Fibroblast of the aortic adventitia (primary cell): ENCODE data around the gene PMIS2. TPM values are rescaled to one million over a fixed set of nuclear protein-coding genes. Genes with fewer than 3 reads are reported as not detected.

ENCODE experiments used
- DNase-seq: peaks from one replicate; pipeline ENCODE4 v3.0.0-alpha.2; 2010; ENCODE audit warnings: low read depth
- H3K4me3 ChIP-seq: 2 replicates; pipeline ENCODE4 v1.5.1; 2011; ENCODE audit warnings: low read depth, mild to moderate bottlenecking, control low read depth, low read length, moderate library complexity
- total RNA-seq: library from RNA; depleted of rRNA; stranded (reverse); fragments of >200 nt; gene quantifications from 2 replicates; pipeline ENCODE4 v1.2.3, GENCODE V29; 2012; ENCODE audit warnings: low replicate concordance
- TF ChIP-seq, protein P1 (sequence below): IDR thresholded peaks from 2 replicates; pipeline ENCODE4 v1.5.1; 2011; ENCODE audit warnings: mild to moderate bottlenecking, low read length, control low read depth, inconsistent platforms; ENCODE audit not compliant: insufficient read depth

PMIS2 gene
- total RNA-seq, 1 donor = not detected

DNA sequence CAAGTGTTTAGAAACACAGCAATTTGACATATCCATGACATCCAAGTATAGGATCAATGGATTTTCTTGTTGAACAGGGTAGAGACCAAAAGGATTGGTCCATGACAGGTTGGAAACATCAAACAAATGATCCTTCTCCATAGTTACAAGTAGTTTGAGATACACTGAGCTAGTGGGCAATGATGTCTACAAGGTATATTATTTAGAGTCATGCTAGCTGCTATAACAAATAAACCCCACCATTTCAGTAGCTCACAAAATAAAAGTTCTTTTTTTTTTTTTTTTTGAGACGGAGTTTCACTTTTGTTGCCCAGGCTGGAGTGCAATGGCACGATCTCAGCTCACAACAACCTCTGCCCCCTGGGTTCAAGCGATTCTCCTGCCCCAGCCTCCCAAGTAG, 21.7 kb downstream of the PMIS2 start:
- H3K4me3 ChIP-seq = no peak overlapping the region
- TF ChIP-seq, protein P1, sequence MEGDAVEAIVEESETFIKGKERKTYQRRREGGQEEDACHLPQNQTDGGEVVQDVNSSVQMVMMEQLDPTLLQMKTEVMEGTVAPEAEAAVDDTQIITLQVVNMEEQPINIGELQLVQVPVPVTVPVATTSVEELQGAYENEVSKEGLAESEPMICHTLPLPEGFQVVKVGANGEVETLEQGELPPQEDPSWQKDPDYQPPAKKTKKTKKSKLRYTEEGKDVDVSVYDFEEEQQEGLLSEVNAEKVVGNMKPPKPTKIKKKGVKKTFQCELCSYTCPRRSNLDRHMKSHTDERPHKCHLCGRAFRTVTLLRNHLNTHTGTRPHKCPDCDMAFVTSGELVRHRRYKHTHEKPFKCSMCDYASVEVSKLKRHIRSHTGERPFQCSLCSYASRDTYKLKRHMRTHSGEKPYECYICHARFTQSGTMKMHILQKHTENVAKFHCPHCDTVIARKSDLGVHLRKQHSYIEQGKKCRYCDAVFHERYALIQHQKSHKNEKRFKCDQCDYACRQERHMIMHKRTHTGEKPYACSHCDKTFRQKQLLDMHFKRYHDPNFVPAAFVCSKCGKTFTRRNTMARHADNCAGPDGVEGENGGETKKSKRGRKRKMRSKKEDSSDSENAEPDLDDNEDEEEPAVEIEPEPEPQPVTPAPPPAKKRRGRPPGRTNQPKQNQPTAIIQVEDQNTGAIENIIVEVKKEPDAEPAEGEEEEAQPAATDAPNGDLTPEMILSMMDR = no peak

GRCh38 chr19:35608251-35608650, 22.3 kb downstream of the PMIS2 start:
- no peak overlapping the region for H3K4me3 ChIP-seq

More for the DNA sequence above, 21.7 kb downstream of the PMIS2 start:
- DNase-seq = no peak

DNA sequence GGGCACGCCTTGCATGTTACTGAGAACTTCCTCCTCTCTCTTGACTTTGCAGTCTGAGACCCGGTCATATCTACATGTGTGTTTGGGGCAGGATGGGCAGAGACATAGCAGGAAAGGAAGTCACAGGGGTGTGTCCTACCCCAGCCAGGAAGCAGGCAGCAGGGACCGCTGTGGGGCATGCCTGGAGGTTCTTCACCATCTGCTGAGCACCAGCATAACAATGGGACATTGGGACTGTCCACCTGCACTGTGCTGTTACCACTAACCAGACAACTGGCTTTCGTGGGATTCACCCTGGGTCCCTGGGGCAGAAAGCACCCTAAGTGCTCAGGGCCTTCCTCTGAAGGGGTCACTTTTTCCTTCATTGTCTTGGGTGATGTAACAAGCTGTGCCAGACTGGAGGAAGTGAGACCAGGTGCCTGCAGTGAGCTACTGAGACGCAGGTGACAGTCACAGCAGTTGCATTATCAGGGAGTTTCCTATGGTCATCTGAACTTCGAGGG, 23.9 kb downstream of the PMIS2 start:
- H3K4me3 ChIP-seq = no peak overlapping the region
- TF ChIP-seq, protein P1 = no peak
- no peak for DNase-seq

More at GRCh38 chr19:35608251-35608650, 22.3 kb downstream of the PMIS2 start:
- no peak for DNase-seq
- TF ChIP-seq, protein P1 = no peak

GRCh38 chr19:35612224-35612558, 26.2 kb downstream of the PMIS2 start:
- no peak for DNase-seq
- TF ChIP-seq, protein P1 = no peak

DNA sequence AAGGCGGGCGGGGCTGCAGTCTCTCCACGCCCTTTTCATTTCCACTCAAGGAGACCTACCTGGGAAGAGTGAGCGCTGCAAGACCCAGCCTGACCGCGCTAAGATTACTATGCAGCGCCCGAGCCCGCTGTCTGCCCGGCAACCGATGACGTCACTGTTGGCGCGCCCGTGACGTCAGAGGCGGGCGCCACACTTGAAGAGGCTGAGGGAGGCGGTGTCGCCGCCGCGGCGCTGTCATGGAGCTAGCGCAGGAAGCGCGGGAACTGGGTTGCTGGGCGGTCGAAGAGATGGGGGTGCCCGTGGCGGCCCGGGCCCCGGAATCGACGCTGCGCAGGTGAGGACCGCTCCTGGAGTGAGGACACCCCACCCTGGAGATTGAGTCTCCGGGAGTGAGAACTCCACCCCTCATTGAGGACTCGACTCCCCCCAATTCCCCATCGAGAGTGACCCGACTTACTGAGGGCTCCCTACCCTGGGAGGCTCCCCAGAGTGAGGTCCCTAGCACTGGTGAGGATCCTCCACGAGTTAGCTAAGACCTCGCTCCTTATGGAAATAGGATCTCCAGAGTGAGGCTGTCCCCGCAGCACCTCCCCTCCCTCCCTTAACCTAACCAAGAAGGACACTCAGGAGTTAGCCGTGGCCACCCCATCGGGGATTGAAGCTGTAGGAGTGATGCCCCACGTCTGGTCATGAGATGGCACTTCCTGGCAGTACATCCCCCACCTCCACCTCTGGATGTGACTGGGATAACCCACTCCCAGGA, 26.8 kb downstream of the PMIS2 start, which contains the start of gene HAUS5:
HAUS5 (plus strand) TSS at position 177 of the 763 bp plus-strand sequence; CDS start at position 237, 60 bp downstream.
- DNase-seq = peak; percentile 84
- peak within 1 kb of the TSS; percentile 96 for H3K4me3 ChIP-seq
- TF ChIP-seq, protein P1 = no peak

More at GRCh38 chr19:35612224-35612558, 26.2 kb downstream of the PMIS2 start:
- peak overlapping the region; percentile 96 for H3K4me3 ChIP-seq

DNA sequence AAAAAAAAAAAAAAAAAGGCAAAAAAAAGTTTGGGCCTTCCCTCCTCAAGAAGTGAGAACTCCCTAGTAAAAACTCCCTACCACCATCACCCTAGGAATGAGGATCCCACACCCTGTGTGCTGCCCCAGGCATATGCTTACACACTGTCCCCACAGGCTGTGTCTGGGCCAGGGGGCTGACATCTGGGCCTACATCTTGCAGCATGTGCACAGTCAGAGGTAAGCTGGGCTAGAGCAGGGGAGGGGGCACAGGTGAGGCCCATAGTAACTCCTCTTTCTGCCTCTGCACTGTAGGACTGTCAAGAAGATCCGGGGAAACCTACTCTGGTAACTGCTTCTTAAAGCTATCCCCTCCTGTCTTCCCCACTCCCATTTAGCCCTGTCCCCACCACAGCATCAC, 27.6 kb downstream of the PMIS2 start:
- TF ChIP-seq, protein P1 = no peak
- DNase-seq = no peak
- H3K4me3 ChIP-seq = no peak overlapping the region

GRCh38 chr19:35615036-35615435, 29.1 kb downstream of the PMIS2 start:
- no peak overlapping the region for H3K4me3 ChIP-seq
- TF ChIP-seq, protein P1 = no peak
- DNase-seq = no peak
